GM23338 (cell line): Measurements from ENCODE around the gene MAP3K14. TPM values are rescaled to one million over a fixed set of nuclear protein-coding genes. Genes with fewer than 3 reads are reported as not detected.

Experiments
- ATAC-seq: fragments of 200-7000 bp; cut with Tn5 transposase; 3 replicates; pipeline ENCODE4 v1.9.1; 2020
- DNase-seq: peaks from one replicate; pipeline ENCODE4 v3.0.0-alpha.2; 2015; ENCODE audit warnings: low spot score
- H2AFZ ChIP-seq: fragments of 200-600 bp; sonication (generic); 2 replicates; pipeline ENCODE4 v1.8.0; 2016; ENCODE audit warnings: antibody characterized with exemption, mild to moderate bottlenecking, moderate library complexity
- H3F3A ChIP-seq: fragments of 200-600 bp; sonication (generic); replicated peaks from 2 replicates; pipeline ENCODE4 v1.8.0; 2017; ENCODE audit warnings: antibody characterized with exemption, mixed run types, low read depth
- H3K27ac ChIP-seq: fragments of 200-600 bp; sonication (generic); 2 replicates; pipeline ENCODE4 v1.6.1; 2016; ENCODE audit warnings: low read depth
- H3K27me3 ChIP-seq: fragments of 200-600 bp; sonication (generic); 2 replicates; pipeline ENCODE4 v1.8.0; 2016; ENCODE audit warnings: mild to moderate bottlenecking, mixed run types, moderate library complexity; ENCODE audit not compliant: insufficient read depth
- H3K36me3 ChIP-seq: fragments of 200-600 bp; sonication (generic); 2 replicates; pipeline ENCODE4 v1.8.0; 2016; ENCODE audit warnings: mild to moderate bottlenecking; ENCODE audit not compliant: insufficient read depth
- H3K4me1 ChIP-seq: fragments of 200-600 bp; sonication (generic); 2 replicates; pipeline ENCODE4 v1.8.0; 2016; ENCODE audit warnings: mild to moderate bottlenecking, moderate library complexity; ENCODE audit not compliant: insufficient read depth
- H3K4me2 ChIP-seq: fragments of 200-600 bp; sonication (generic); 2 replicates; pipeline ENCODE4 v1.7.1; 2017; ENCODE audit warnings: mixed run types
- H3K4me3 ChIP-seq: fragments of 200-600 bp; sonication (generic); 2 replicates; pipeline ENCODE4 v1.6.1; 2016; ENCODE audit warnings: mixed run types
- H3K79me2 ChIP-seq: fragments of 200-600 bp; sonication (generic); replicated peaks from 2 replicates; pipeline ENCODE4 v1.8.0; 2017; ENCODE audit warnings: mild to moderate bottlenecking; ENCODE audit not compliant: insufficient read depth
- H3K9me2 ChIP-seq: fragments of 200-600 bp; sonication (generic); 2 replicates; pipeline ENCODE4 v1.8.0; 2017; ENCODE audit not compliant: insufficient read depth
- H4K20me1 ChIP-seq: fragments of 200-600 bp; sonication (generic); replicated peaks from 2 replicates; pipeline ENCODE4 v1.8.0; 2017; ENCODE audit warnings: mild to moderate bottlenecking; ENCODE audit not compliant: insufficient read depth
- H3K27ac Mint-ChIP-seq: 2 replicates; pipeline ENCODE4 v1.8.0; 2020; ENCODE audit warnings: inconsistent platforms, mild to moderate bottlenecking, moderate library complexity, mixed read lengths
- H3K27me3 Mint-ChIP-seq: 3 replicates; pipeline ENCODE4 v1.8.0; 2022; ENCODE audit warnings: low read depth, mild to moderate bottlenecking, moderate library complexity, mixed read lengths, inconsistent platforms; ENCODE audit not compliant: insufficient read depth, poor library complexity
- H3K36me3 Mint-ChIP-seq: 3 replicates; pipeline ENCODE4 v1.8.0; 2021; ENCODE audit warnings: low read depth, mild to moderate bottlenecking, inconsistent platforms, moderate library complexity, mixed read lengths
- H3K4me1 Mint-ChIP-seq: 3 replicates; pipeline ENCODE4 v1.8.0; 2020; ENCODE audit warnings: mild to moderate bottlenecking, inconsistent platforms, mixed read lengths
- H3K4me3 Mint-ChIP-seq: 3 replicates; pipeline ENCODE4 v1.8.0; 2021; ENCODE audit warnings: moderate library complexity, mild to moderate bottlenecking, inconsistent platforms, mixed read lengths
- H3K9me3 Mint-ChIP-seq: 3 replicates; pipeline ENCODE4 v1.8.0; 2020; ENCODE audit warnings: moderate library complexity, mild to moderate bottlenecking, inconsistent platforms, mixed read lengths
- CREB1 ChIP-seq: fragments of 250-450 bp; sonication (Bioruptor Pico); IDR thresholded peaks from 2 replicates; pipeline ENCODE4 v1.5.0; 2020; ENCODE audit warnings: low read depth, mild to moderate bottlenecking, moderate library complexity
- ETS1 ChIP-seq: IDR thresholded peaks from 2 replicates; pipeline ENCODE4 v1.6.1; 2016; ENCODE audit warnings: antibody characterized with exemption
- EZH2 ChIP-seq: fragments of 200-600 bp; sonication (generic); IDR thresholded peaks from one replicate; pipeline ENCODE4 v1.8.0; 2017; ENCODE audit warnings: antibody characterized with exemption, mild to moderate bottlenecking, low read depth; ENCODE audit not compliant: unreplicated experiment
- EZH2phosphoT487 ChIP-seq: fragments of 200-600 bp; sonication (generic); IDR thresholded peaks from one replicate; pipeline ENCODE4 v1.8.1; 2018; ENCODE audit warnings: antibody characterized with exemption; ENCODE audit not compliant: unreplicated experiment
- JUNB ChIP-seq: IDR thresholded peaks from one replicate; pipeline ENCODE4 v1.6.1; 2016; ENCODE audit warnings: antibody characterized with exemption; ENCODE audit not compliant: unreplicated experiment
- NANOG ChIP-seq: IDR thresholded peaks from 2 replicates; pipeline ENCODE4 v1.6.1; 2016; ENCODE audit warnings: antibody characterized with exemption, borderline replicate concordance
- STAT1 ChIP-seq: IDR thresholded peaks from one replicate; pipeline ENCODE4 v1.6.1; 2016; ENCODE audit warnings: antibody characterized with exemption; ENCODE audit not compliant: unreplicated experiment
- ZNF114 ChIP-seq: fragments of 250-450 bp; sonication (Bioruptor Pico); IDR thresholded peaks from 2 replicates; pipeline ENCODE4 v1.5.0; 2020; ENCODE audit warnings: mild to moderate bottlenecking, moderate library complexity
- polyA plus RNA-seq: library from polyadenylated mRNA; unstranded; fragments of >200 nt; fragmentation: Nextera tagmentation; extraction: Ambion mirVana; gene quantifications from 2 replicates; pipeline ENCODE4 v1.2.1, GENCODE V29; 2016
- total RNA-seq: library from RNA; depleted of rRNA; stranded (reverse); fragments of >200 nt; shearing (Covaris generic); gene quantifications from 2 replicates; pipeline ENCODE4 v1.2.3, GENCODE V29; 2014
- TF ChIP-seq, protein P1 (sequence below): fragments of 250-450 bp; sonication (Bioruptor Pico); IDR thresholded peaks from 2 replicates; pipeline ENCODE4 v1.5.0; 2020; ENCODE audit warnings: mild to moderate bottlenecking, moderate library complexity
- TF ChIP-seq, protein P2 (sequence below), 2 experiments: fragments of 200-600 bp in 1 of 2; sonication (generic) in 1 of 2; conservative IDR thresholded peaks; 2 replicates each; pipeline versions ENCODE4 v1.5.1 to v1.6.1; 2016 to 2017; ENCODE audit warnings: antibody characterized with exemption in 2 of 2, low read depth in 2 of 2, mild to moderate bottlenecking in 2 of 2, moderate library complexity in 1 of 2

The MAP3K14 gene
- total and polyA plus RNA-seq, 2 experiments from 2014 or later = 1.3 to 4.9 TPM

- TF ChIP-seq STAT1 = no peak
- no peak for TF ChIP-seq CREB1 (CRISPR knock-in tag)
- no peak for TF ChIP-seq NANOG
- TF ChIP-seq EZH2phosphoT487 = no peak
- no peak for TF ChIP-seq ETS1
- no peak for TF ChIP-seq EZH2
- TF ChIP-seq ZNF114 = no peak
- no peak for TF ChIP-seq JUNB
- TF ChIP-seq, protein P1, sequence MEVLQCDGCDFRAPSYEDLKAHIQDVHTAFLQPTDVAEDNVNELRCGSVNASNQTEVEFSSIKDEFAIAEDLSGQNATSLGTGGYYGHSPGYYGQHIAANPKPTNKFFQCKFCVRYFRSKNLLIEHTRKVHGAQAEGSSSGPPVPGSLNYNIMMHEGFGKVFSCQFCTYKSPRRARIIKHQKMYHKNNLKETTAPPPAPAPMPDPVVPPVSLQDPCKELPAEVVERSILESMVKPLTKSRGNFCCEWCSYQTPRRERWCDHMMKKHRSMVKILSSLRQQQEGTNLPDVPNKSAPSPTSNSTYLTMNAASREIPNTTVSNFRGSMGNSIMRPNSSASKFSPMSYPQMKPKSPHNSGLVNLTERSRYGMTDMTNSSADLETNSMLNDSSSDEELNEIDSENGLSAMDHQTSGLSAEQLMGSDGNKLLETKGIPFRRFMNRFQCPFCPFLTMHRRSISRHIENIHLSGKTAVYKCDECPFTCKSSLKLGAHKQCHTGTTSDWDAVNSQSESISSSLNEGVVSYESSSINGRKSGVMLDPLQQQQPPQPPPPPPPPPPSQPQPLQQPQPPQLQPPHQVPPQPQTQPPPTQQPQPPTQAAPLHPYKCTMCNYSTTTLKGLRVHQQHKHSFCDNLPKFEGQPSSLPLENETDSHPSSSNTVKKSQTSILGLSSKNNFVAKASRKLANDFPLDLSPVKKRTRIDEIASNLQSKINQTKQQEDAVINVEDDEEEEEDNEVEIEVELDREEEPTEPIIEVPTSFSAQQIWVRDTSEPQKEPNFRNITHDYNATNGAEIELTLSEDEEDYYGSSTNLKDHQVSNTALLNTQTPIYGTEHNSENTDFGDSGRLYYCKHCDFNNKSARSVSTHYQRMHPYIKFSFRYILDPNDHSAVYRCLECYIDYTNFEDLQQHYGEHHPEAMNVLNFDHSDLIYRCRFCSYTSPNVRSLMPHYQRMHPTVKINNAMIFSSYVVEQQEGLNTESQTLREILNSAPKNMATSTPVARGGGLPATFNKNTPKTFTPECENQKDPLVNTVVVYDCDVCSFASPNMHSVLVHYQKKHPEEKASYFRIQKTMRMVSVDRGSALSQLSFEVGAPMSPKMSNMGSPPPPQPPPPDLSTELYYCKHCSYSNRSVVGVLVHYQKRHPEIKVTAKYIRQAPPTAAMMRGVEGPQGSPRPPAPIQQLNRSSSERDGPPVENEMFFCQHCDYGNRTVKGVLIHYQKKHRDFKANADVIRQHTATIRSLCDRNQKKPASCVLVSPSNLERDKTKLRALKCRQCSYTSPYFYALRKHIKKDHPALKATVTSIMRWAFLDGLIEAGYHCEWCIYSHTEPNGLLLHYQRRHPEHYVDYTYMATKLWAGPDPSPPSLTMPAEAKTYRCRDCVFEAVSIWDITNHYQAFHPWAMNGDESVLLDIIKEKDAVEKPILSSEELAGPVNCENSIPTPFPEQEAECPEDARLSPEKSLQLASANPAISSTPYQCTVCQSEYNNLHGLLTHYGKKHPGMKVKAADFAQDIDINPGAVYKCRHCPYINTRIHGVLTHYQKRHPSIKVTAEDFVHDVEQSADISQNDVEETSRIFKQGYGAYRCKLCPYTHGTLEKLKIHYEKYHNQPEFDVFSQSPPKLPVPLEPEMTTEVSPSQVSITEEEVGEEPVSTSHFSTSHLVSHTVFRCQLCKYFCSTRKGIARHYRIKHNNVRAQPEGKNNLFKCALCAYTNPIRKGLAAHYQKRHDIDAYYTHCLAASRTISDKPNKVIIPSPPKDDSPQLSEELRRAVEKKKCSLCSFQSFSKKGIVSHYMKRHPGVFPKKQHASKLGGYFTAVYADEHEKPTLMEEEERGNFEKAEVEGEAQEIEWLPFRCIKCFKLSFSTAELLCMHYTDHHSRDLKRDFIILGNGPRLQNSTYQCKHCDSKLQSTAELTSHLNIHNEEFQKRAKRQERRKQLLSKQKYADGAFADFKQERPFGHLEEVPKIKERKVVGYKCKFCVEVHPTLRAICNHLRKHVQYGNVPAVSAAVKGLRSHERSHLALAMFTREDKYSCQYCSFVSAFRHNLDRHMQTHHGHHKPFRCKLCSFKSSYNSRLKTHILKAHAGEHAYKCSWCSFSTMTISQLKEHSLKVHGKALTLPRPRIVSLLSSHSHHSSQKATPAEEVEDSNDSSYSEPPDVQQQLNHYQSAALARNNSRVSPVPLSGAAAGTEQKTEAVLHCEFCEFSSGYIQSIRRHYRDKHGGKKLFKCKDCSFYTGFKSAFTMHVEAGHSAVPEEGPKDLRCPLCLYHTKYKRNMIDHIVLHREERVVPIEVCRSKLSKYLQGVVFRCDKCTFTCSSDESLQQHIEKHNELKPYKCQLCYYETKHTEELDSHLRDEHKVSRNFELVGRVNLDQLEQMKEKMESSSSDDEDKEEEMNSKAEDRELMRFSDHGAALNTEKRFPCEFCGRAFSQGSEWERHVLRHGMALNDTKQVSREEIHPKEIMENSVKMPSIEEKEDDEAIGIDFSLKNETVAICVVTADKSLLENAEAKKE (CRISPR knock-in tag) = no peak
- TF ChIP-seq, protein P2, sequence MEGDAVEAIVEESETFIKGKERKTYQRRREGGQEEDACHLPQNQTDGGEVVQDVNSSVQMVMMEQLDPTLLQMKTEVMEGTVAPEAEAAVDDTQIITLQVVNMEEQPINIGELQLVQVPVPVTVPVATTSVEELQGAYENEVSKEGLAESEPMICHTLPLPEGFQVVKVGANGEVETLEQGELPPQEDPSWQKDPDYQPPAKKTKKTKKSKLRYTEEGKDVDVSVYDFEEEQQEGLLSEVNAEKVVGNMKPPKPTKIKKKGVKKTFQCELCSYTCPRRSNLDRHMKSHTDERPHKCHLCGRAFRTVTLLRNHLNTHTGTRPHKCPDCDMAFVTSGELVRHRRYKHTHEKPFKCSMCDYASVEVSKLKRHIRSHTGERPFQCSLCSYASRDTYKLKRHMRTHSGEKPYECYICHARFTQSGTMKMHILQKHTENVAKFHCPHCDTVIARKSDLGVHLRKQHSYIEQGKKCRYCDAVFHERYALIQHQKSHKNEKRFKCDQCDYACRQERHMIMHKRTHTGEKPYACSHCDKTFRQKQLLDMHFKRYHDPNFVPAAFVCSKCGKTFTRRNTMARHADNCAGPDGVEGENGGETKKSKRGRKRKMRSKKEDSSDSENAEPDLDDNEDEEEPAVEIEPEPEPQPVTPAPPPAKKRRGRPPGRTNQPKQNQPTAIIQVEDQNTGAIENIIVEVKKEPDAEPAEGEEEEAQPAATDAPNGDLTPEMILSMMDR (conservative IDR thresholded peaks at IDR 0.05; ENCODE audit: low read depth in 2 of 2) = no peak
- Histone ChIP-seq H3K4me1 (peaks cover 31% of the 10 kb centered on the region), H3K79me2 (no peaks in the 10 kb centered on the region), H3K36me3 (no peaks in the 10 kb centered on the region), H3K27me3 (no peaks in the 10 kb centered on the region), H2AFZ (no peak overlapping the region; the same call in 1 of the 2 replicates), H3K4me2 (no peak overlapping the region), H4K20me1 (no peaks in the 10 kb centered on the region), H3K4me3 (no peak overlapping the region), H3K27ac (no peak overlapping the region), H3F3A (peaks cover 4% of the 10 kb centered on the region; the same call in 1 of the 2 replicates), H3K9me2 (peaks cover 5% of the 10 kb centered on the region; the same call in 1 of the 2 replicates)
- no peak for ATAC-seq
- Mint-ChIP-seq H3K27ac (no peak overlapping the region), H3K9me3 (no peaks in the 10 kb centered on the region; the same call in 2 of the 3 replicates), H3K36me3 (peaks cover 3% of the 10 kb centered on the region; the same call in 1 of the 3 replicates), H3K27me3 (peaks cover 23% of the 10 kb centered on the region), H3K4me1 (peaks cover 43% of the 10 kb centered on the region), H3K4me3 (no peak overlapping the region)
- no peak for DNase-seq
These were observed 49.2 kb upstream of the MAP3K14 start for GRCh38 chr17:45366049-45366448.
